ENCODE results near the gene ELOVL6.

Gene ELOVL6

DNA sequence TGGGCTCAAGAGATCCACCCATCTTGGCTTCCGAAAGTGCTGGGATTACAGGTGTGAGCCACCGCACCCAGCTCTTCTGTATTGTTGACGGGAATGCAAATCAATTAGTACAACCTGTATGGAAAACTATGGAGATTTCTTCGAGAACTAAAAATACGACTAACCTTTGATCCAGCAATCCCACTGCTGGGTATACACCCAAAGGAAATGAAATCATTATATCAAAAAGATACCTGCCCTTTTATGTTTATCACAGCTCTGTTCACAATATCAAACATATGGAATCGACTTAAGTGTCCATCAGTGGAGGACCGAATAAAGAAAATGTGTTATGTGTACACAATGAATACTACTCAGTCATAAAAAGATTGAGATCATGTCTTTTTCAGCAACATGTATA is 49.3 kb downstream of the ELOVL6 start:
- H3K4me3 ChIP-seq (ENCODE audit: low read length): no peak overlapping the region
- DNase-seq (ENCODE audit: low read depth): no peak
- TF ChIP-seq, protein P1, sequence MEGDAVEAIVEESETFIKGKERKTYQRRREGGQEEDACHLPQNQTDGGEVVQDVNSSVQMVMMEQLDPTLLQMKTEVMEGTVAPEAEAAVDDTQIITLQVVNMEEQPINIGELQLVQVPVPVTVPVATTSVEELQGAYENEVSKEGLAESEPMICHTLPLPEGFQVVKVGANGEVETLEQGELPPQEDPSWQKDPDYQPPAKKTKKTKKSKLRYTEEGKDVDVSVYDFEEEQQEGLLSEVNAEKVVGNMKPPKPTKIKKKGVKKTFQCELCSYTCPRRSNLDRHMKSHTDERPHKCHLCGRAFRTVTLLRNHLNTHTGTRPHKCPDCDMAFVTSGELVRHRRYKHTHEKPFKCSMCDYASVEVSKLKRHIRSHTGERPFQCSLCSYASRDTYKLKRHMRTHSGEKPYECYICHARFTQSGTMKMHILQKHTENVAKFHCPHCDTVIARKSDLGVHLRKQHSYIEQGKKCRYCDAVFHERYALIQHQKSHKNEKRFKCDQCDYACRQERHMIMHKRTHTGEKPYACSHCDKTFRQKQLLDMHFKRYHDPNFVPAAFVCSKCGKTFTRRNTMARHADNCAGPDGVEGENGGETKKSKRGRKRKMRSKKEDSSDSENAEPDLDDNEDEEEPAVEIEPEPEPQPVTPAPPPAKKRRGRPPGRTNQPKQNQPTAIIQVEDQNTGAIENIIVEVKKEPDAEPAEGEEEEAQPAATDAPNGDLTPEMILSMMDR (IDR thresholded peaks at IDR 0.05; ENCODE audit: insufficient read depth, low read depth, low read length, missing control alignments): no peak

DNA sequence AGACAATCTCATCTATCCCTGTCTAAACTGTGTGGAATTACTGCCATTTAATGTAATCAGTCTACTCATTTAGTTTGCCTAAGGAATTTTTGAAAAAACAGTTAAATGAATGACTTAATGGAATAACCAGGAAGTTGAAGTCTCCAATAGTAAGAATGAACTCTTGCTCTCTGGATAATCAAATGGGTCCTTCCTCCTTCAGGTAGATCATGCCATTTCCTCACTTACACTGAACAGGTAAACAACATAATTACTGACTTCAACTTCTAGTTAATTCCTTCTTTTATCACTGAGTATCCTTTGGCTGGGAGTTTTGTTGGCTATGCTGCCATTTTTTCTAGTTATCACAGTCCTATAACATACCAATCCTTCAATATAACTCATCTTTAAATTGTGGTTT is 56.0 kb downstream of the ELOVL6 start:
- no peak overlapping the region for H3K4me3 ChIP-seq (ENCODE audit: low read length)
- DNase-seq (ENCODE audit: low read depth): no peak
- TF ChIP-seq, protein P1 (IDR thresholded peaks at IDR 0.05; ENCODE audit: insufficient read depth, low read depth, low read length, missing control alignments): no peak

DNA sequence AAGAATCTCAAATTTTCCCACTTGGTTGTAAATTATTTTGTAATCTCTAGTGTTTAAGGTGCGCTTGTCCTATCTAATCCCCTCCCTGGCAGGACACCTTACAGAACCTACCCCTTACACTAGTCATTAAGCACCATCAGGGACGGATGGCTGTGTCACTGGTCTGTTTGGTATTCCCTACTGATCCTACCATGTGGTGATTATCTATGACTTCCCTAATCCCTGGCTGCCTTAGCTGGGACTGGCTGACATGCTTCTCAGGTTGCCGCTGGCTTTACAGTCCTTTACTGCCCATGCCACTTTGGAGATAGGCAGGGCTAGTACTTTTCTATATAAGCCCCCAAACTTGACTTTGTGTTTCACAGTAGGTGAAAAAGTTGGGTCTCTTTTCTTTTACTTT is 58.6 kb downstream of the ELOVL6 start:
- TF ChIP-seq, protein P1 (IDR thresholded peaks at IDR 0.05; ENCODE audit: insufficient read depth, low read depth, low read length, missing control alignments): no peak
- no peak for DNase-seq (ENCODE audit: low read depth)
- H3K4me3 ChIP-seq (ENCODE audit: low read length): no peak overlapping the region

DNA sequence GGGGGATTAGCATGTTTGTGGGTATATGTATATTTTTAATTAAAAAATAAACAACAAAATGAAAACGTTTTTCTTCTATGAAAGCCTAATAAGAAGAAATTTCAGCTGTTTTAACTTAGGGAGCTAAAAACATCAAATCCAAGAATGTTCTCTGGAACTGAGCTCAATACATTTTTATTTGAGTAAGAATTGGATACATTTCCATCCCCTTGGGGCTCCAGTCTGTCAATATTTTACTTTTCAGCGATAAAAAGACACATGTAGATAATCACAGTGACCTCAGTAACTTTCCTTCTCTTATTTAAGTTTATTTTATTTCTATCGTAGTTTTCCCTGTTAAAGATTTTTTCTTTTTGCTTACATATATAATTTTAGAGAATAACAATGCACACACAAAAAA is 59.3 kb downstream of the ELOVL6 start:
- TF ChIP-seq, protein P1 (IDR thresholded peaks at IDR 0.05; ENCODE audit: insufficient read depth, low read depth, low read length, missing control alignments): no peak
- no peak for DNase-seq (ENCODE audit: low read depth)
- H3K4me3 ChIP-seq (ENCODE audit: low read length): no peak overlapping the region

DNA sequence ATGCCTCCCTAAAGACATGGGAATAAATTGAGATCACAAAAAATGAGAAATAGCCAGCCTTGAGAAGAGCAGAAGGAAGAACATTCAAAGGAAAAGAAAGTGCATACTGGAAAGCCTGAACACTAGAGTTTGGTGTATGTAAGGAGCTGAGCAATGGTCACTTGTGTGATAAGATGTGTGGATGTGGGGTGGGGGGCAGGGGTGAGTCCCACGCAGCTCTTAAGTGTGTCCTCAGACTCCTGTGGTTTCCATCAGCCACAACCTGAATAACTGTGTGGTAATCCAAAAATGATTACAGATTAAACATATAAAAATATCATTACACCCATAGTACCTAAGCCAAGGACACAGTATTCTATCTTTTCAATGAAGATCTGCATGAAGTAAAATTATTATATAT is 59.9 kb downstream of the ELOVL6 start:
- TF ChIP-seq, protein P1 (IDR thresholded peaks at IDR 0.05; ENCODE audit: insufficient read depth, low read depth, low read length, missing control alignments): no peak
- H3K4me3 ChIP-seq (ENCODE audit: low read length): no peak overlapping the region
- no peak for DNase-seq (ENCODE audit: low read depth)

DNA sequence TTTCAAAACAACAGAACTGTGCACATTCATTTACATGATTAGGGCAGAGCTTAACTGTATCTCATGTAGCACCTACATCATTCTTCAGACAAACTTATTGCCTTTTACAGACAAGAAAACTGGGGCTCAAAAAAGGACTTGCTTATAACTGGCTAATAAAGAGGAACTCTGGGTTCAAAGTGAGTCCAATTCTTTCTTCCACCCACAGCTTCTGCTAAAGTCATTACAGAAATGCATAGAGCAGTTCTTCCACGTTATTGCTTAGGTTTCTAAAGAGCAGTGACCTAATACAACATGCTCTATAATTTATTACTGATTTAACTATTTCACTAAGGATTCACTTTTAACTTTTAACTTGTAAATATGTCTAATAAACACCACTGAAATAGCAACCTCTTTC is 60.6 kb downstream of the ELOVL6 start:
- no peak for DNase-seq (ENCODE audit: low read depth)
- no peak overlapping the region for H3K4me3 ChIP-seq (ENCODE audit: low read length)

DNA sequence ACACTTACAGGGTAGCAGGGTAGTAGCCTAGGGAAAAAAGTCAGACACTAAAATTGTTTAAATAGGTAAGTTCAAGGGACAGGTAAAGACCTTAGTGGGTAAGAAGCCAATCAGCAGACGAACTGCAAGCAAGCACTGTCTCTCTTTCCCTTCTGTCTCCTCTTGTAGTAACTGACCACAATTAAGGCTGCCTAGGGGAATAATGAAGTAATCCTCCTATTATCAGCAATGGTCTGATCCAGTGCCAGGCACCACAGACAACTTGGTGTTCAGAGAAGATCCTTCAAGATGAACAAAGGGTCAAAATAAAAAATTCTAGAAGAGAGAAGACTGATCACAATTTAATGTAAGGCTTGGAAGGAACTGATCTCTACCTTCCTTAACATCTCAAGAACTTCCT is 62.9 kb downstream of the ELOVL6 start:
- TF ChIP-seq, protein P1 (IDR thresholded peaks at IDR 0.05; ENCODE audit: insufficient read depth, low read depth, low read length, missing control alignments): no peak
- no peak for DNase-seq (ENCODE audit: low read depth)
- H3K4me3 ChIP-seq (ENCODE audit: low read length): no peak overlapping the region

More for the DNA sequence above, 60.6 kb downstream of the ELOVL6 start:
- TF ChIP-seq, protein P1 (IDR thresholded peaks at IDR 0.05; ENCODE audit: insufficient read depth, low read depth, low read length, missing control alignments): no peak

Data from epithelial cell of esophagus (primary cell).